ENCODE results near the gene KRT32.

GRCh38 chr17:41417576-41418015, 49.6 kb downstream of the KRT32 start:
- TF ChIP-seq EZH2 (IDR thresholded peaks at IDR 0.05; ENCODE audit: insufficient read depth, poor library complexity, severe bottlenecking) (no peak), EZH2phosphoT487 (IDR thresholded peaks at IDR 0.05; ENCODE audit: insufficient read depth, low read depth) (no peak)

All from GM23248 (cell line).